GM21737 (cell line): ENCODE data around the gene TSSK1B.
"Not testable (repeated sequence)": the region's sequence is repeated elsewhere in the genome, so short reads cannot be mapped to it uniquely, and the experiment has no call there.

ENCODE experiments used
- ATAC-seq: cut with Tn5 transposase; IDR thresholded peaks from one replicate; pipeline ENCODE4 v1.9.1; 2021; ENCODE audit warnings: mild to moderate bottlenecking, moderate library complexity; ENCODE audit not compliant: unreplicated experiment

The TSSK1B gene

DNA sequence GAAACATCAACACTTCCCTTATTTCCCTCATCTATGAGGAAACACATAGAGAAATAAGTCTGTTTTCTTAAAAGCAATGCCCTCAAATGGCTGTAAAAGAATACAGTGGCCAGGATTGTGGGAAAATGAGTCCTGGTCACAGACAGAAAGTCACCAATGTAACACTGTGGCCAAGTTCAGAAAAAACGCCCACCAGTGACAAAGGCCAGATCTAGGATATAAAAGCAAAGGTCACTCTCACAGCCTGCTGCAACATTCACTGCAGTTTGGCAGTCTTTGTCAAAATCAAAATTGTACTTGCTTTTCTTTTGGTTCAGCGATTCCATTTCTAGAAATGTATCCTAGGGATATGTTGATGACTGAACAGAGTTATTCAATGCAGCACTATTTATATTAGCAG, 30.5 kb downstream of the TSSK1B start:
- ATAC-seq: no peak

DNA sequence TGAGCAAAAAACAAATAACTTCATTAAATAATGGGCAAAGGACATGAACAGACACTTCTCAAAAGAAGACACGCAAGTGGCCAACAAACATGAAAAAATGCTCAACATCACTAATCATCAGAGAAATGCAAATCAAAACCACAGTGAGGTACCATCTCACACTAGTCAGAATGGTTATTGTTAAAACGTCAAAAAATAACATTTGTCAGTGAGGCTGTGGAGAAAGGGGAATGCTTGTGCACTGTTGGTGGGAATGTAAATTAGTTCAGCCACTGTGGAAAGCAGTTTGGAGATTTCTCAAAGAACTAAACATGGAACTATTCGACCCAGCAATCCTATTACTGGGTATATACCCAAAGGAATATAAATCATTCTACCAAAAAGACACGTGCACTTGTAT, 36.8 kb downstream of the TSSK1B start:
- not testable (repeated sequence) for ATAC-seq

DNA sequence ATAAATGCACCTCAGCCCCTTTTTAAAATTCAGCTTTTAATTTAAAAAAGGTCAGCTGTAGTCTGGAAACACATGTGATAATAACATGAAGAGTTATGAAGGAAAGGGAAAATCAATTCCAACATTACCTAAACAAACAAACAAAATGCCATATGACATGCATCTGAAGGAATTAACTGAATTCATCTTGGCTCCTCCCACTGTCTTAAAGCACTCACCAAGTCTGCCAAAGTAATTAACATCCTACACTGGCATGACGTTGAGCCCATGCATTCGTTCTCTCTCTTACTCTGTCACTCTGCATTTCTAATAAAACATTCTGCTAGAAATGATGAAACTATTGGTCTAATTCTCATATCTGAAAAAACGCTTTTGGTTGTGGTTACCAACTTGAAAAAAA, 37.7 kb downstream of the TSSK1B start:
- ATAC-seq: no peak

GRCh38 chr5:113394658-113395057, 40.1 kb downstream of the TSSK1B start:
- no peak for ATAC-seq

DNA sequence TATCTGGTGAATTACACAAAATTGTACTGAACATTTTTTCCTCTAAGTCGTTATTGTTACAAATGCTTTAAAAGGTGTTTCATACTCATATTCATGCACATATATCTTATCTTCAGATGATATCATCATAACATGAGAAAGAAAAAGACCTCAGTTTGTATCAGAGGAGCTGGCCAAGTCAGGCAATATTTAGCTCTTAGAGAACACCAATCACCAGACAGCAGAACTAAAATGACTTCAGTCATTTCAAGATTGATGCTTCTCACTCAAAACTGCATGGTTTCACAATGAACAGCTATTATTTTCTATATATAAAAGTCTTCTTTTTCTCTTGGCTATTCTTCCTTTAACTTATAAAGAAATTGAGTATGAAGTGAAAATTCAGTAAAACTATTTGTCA, 44.6 kb downstream of the TSSK1B start:
- no peak for ATAC-seq

GRCh38 chr5:113389116-113389515, 45.7 kb downstream of the TSSK1B start:
- ATAC-seq: no peak

GRCh38 chr5:113387844-113388243, 46.9 kb downstream of the TSSK1B start:
- ATAC-seq: no peak

- ATAC-seq: no peak
These were observed 50.0 kb downstream of the TSSK1B start for GRCh38 chr5:113384782-113385285.

GRCh38 chr5:113382731-113383130, 52.1 kb downstream of the TSSK1B start:
- ATAC-seq: no peak
